ENCODE results near the gene FGB.

DNA sequence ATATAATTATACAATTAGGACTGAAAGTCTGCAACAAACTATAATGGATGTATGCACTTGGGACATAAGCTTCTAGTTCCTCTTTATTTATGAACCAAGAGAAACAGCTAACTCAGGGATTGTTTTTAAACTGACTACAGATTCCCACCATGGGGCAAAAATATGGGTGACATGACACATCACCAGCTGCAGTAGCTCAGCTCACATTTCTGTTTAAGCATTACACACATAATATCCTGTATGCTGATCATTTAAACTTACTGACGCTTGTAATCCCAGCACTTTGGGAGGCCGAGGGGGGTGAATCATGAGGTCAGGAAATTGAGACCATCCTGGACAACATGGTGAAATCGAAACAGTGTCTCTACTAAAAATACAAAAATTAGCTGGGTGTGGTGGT lies 11.5 kb downstream of the FGB start:
- TF ChIP-seq, protein P1, sequence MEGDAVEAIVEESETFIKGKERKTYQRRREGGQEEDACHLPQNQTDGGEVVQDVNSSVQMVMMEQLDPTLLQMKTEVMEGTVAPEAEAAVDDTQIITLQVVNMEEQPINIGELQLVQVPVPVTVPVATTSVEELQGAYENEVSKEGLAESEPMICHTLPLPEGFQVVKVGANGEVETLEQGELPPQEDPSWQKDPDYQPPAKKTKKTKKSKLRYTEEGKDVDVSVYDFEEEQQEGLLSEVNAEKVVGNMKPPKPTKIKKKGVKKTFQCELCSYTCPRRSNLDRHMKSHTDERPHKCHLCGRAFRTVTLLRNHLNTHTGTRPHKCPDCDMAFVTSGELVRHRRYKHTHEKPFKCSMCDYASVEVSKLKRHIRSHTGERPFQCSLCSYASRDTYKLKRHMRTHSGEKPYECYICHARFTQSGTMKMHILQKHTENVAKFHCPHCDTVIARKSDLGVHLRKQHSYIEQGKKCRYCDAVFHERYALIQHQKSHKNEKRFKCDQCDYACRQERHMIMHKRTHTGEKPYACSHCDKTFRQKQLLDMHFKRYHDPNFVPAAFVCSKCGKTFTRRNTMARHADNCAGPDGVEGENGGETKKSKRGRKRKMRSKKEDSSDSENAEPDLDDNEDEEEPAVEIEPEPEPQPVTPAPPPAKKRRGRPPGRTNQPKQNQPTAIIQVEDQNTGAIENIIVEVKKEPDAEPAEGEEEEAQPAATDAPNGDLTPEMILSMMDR (IDR thresholded peaks at IDR 0.05): no peak
- TF ChIP-seq POLR2A (IDR thresholded peaks at IDR 0.05) (no peak), POLR2AphosphoS5 (IDR thresholded peaks at IDR 0.05) (no peak)

Measured in breast epithelium (tissue), 3 donors.